Epidermal melanocyte (primary cell): ENCODE results near the gene SERPINA10.
"Not testable (repeated sequence)": the region's sequence is repeated elsewhere in the genome, so short reads cannot be mapped to it uniquely, and the experiment has no call there.

Experiments used
- DNase-seq: peaks from one replicate; pipeline ENCODE4 v3.0.0; 2011; ENCODE audit warnings: low spot score; ENCODE audit not compliant: insufficient read length

The SERPINA10 gene

DNA sequence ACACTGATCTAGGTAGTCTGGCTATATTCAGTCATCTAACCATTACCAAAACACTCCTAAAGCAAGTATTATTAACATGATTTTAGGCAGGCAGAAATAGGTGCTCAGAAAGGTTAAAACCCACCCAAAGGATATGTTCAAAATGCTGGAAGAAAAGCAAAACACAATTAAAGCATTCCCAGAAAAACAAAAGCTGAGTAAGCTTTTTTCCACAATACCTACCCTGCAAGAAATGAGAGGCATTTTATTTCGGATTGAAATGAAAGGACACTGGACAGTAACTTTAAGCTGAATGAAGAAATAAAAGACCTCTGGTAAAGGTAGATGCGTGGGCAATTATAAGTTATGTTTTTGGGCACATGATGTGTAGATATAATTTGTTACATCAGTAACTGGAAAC, 21.8 kb upstream of the SERPINA10 start:
- DNase-seq, result no peak

DNA sequence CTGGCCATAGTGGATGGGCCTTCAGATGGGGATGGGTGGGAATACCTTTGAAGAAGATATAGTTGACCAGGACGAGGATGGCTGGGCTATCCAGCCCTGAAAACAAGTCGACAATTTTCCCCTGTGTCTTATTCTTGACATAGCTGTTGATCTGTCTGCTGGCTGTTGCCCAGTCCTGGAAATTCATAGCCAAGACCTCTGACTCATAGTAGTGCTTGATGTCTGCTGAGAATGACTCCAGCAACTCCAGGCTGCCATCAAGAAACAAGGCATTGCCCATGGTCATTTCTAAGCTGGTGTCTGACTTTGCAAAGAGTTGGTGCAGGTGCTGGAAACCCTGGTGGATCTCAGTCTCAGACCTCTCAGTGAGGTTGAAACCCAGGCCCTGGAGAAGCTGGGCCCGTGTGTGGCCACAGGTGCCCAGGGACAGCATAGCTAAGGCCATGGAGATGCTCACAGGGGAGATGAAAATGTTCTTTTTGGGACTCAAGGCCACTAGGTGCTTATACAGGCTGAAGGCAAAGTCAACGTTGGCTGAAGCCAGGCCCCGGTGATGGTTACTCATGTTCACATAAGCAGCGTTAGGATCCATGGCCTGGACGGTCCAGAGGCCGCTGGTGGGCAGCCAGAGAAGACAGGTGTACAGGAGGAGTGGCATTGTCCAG, 21.1 kb upstream of the SERPINA10 start:
- no peak for DNase-seq

DNA sequence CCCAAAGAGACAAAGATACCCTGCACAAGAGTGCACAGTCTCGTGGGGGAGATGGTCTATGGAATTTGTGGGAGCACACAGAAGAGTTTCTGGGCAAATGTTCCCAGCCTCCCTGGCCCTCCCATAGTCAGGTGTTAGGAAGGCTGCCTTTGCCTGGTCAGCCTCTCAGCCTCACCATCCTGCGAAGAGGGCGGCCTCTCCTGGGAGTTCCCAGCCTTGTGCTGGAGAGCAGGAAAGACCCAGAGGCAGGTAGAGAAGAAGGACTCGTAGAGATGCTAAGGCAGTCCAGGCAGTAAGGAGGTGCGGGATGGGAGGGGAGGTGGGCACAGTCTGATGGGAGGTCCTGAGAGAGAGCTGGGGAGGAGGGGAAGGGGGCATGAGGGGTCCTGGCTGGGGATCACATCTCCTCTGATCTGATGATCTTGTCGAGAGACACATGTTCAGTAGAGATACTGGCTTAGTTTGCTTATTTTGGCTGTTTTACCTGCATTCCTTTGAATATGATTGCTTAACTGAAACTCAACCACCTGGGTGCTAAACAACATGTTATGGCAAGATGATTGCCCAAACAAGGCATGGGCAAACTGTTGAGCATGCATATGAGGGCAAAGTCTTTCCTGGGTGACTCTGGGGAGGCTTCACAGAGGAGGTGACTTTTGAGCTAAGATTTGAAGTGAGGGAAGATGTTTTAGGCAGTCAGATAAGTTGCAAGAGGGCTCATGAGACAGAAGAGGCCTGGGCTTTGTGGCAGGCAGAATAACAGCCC, 19.6 kb upstream of the SERPINA10 start:
- DNase-seq, result no peak

DNA sequence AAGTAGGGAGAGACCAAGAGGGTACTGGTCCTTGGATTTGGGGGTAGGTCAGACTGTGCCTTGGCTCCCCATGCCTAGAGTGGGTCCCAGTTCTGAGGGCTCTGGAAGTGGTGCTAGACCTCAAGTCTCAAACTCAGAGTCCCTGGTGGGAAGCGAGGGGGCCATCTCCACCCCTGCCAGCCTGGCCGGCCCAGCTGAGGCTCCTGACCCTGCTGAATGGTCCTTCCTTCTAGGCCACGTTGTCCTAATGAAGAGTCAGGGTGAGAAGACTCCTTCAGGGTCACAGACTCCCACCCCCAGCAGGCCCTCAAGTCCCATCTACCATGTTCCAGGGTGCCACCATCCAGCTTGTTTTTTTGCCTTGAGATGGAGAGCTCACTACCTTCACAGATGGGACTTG, 17.2 kb upstream of the SERPINA10 start:
- no peak for DNase-seq

DNA sequence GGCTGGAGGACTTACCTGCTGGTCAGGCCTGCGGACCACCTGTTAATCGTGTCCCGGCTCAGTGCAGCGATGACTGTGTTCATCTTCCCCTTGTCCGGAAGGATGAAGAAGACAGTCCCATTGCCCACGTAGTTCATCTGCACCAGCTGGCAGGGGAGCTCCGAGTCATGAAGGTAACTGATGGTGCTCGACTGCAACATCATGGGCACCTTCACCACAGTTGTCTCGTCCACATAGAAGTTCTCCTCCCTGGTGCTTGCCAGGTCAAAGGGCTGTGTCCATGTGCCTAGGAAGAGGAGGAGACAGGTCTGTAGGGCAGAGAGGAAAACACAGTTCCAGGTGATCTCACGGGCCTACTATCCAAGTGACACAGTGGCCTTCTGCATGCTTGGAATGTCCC, 16.7 kb upstream of the SERPINA10 start:
- DNase-seq, result no peak

DNA sequence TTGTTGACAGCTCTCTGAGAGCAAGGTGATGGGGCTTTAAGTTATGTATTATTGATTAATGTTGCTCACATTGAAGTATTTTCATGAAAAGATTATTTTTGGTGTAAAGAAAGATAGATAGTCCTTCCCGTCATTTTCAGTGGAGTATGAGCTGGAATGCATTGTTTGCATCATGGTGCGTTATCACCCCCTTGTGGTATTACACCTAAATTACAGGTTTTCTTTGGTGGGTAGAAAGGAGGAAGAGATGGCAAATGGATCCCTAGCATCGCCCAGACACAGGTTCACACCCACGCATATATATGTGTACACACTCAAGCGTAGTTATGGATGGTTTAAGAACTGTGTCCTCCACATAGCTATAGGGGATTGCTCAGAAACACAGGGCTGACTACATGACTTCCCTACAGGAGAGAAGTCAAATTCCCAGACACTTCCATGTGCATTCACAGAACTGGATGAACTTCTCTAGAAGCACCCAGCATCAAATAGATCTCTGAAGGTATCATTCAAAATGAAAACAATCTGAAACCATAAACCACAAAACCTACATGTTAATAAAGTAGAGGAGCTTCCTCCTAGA, 14.4 kb upstream of the SERPINA10 start:
- no peak for DNase-seq

DNA sequence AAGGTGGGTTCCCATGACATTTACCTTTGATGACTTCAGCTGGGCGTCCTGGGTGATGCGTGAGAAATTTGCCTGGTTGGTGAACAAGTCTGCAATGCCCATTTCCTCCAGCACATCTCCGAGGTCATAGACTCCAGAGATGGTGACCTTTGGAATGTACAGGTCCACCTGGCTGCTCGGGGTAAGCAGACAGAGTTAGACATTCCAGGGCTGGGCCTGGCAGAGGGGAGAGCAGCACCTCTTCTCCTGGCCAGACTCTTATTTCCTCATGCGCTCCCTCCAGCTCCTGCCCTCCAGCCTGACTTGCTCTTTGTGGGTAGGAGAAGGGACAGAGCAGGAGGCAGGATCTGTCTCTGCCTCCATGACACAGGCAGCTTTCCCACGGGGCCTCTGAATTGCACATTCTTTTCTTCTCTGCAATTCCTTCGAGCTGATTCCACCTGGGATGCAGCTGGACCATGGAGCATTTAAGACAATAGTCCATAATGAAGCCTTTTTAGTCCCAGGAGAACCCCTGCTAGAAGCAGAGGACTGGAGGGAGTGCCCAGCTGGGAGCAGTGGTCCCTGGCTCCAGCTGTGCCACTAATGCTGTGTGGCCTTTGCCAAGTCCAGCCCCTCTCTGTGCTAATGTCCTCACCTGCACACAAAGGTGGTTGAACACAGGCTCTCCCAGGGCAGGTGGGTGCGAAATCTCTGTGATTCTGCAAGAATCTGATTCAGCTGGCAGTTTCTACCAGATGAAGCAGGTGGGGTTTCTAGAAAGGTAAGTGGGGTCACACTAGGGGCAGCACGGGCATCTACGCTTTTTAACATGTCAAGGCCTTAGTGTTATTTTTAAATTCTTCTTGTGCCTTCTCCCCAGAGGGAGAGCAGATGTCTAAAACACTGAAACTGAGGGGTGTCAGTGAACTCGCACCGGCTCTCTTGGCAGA, 13.2 kb upstream of the SERPINA10 start:
- no peak for DNase-seq

DNA sequence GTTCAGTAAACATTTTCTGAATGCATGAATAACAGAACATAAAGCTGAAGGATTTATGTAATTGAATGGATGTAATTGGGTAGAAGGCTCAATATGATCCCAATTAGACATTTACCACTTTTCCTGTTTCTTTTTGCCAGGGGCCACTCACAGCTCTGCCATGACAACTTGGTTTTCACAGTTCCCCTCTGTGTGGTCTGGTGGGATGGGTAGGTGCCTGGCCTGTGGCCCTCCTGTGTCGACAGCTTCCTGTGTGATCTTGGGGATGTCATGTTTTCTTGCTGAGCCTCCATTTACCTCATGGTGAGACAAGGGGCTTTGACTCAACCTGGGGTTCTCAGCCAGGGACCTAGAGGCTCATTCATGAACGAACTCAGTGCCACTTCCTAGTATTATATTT, 12.6 kb upstream of the SERPINA10 start:
- DNase-seq, result no peak

DNA sequence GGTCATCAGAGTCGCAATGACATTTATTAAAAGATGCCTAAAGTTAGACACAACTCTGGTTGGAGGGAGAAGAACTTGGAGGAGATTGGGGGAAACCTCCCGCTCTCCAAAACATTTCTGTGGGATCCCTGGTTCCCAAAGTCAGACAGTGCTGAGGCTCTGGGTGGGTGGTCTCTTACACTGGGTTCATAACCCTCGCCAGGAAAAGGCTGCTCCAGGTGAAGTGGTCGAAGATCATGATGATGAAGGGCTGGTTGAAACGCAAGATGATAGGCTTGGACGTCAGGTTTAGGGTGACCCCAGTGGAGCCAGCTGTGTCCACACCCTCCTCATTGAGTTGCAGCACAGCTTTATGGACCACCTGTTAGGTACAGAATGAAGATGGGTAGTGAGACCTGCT, 11.2 kb upstream of the SERPINA10 start:
- no peak for DNase-seq

DNA sequence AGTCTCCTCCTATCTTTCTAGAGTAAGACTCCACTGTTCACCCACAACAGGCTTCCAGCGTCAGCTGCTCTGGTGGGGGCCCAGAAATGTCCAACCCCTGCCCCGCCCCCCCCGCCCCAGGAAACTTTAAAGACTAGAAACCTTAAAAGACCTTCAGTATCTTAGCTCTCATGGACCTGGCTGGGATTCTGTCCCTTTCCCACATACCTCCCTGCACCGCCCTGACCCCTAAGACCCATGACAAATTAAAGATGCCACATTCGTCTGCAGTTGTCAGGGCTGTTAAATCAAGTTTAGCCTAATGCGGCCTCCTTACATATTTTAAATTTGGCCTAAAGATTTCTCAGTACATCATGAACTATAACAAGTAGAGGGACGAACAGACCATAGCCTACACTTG, 10.0 kb upstream of the SERPINA10 start:
- DNase-seq, result no peak

DNA sequence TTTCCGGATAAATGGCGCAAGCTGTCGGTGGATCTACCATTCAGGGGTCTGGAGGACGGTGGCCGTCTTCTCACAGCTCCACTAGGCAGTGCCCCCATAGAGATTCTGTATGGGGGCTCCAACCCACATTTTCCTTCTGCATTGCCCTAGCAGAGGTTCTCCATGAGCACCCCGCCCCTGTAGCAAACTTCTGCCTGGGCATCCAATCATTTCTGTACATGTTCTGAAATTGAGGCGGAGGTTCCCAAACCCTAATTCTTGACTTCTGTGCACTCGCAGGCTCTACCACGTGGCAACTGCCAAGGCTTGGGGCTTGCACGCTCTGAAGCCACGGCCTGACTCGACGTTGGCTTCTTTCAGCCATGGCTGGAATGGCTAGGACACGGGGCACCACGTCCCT, 5.1 kb upstream of the SERPINA10 start:
- DNase-seq, result no peak

DNA sequence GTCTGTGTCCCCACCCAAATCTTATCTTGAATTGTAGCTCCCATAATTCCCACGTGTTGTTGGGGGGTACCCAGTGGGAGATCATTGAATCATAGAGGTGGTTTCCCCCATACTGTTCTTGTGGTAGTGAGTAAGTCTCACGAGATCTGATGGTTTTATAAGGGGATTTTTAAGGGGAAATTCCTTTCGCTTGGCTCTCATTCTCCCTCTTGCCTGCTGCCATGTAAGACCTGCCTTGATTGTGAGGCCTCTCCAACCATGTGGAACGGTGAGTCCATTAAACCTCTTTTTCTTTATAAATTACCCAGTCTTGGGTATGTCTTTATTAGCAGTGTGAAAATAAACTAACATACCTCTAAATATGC, 3.1 kb upstream of the SERPINA10 start:
- DNase-seq, result not testable (repeated sequence)

DNA sequence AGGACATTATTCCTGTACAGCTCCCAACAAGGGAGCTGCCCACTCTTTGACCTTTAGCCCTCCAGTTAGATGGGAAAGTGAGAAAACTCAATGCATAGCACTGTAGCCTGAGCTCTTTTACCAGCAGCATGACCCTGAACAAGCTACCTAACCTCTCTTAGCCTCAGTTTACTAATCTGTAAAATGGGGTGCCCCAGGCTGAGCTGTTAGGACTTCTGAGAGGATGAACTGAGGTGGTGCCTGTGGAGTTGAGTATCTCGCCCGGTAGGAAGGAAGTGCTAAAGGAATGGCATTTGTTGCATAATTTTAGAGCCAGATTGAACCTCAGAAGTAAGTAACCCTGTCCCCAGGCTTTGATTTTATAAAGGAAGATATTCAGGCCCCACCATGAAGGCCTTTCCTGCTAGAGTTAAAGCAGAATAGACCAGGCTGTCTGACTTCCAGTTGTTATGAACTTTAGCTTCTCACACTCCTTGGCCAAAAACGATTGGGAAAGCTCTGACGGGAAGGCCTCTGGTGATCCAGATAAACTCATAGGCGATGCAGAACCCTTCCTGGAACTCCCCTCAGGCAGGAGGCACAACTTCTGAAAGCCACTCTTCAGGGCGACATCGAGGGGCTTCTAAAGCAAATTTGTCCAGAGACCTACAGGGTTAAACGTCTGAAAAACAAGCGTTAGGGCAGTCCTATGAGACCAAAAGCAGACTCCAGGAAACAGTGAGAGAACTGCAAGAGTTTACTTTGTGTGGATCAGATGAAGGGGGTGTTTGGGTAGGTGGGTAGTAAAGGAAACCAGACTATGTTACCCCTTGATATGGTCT, 2.5 kb upstream of the SERPINA10 start:
- no peak for DNase-seq

DNA sequence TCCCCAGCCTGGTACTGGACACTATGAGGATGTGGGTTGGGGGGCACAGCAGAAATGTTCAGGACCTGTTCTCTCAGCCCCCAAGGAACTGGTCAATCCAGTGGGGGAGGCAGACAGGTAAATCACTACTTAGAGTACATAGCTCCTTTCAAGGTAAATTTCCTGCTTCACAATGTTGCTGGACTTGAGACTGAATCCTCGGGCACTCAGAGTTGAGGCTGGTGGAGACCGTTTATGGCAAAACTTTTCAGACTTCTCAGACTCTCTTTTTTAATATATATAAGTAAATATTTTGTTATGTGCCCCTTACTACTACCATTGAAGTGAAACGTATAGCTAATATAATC, 483 bp upstream of the SERPINA10 start:
- DNase-seq, result no peak

DNA sequence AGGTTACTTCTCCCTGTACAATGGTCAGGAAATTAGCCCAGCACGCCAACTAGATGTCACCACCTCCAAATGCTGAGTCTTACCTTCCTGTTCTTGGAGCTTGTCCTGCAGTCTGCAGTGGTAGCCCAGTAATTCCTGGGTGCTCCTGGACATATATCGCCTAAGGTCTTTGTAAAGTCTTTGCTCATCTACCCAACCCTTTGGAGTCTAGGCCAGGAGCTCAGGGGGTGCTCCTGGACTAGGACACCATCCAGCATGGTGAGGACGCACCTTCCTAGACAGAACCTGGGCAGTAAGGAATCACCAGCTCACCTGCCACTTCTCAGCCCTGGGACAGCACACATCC, 569 bp downstream of the SERPINA10 start:
- DNase-seq, result no peak

DNA sequence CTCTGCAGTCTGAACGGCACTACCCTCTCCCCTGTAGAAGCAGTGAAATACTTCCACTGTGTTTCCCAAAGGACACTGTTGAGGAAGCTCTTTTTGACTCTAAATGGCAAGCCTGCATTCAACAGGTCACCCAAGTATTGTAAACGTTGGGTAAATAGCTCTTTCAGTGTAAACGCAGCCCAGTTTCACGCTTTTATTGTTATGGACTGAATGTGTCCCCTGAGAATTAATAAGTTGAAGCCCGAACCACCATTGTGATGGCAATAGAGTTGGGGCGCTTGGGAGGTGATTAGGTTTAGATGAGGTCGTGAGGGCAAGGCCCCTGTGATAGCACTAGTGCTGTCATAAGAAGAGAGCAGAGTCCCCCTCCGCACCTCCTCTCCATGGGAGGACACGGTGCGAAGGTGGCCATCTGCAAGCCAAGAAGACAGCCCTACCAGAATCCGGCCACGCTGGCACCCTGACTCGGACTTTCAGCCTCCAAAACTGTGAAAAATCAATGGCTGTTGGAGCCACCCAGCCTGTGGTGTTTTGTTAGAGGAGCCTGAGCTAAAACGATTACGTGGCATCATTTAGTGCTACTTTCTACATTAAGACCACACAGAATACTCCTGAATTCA, 1.1 kb downstream of the SERPINA10 start:
- no peak for DNase-seq

DNA sequence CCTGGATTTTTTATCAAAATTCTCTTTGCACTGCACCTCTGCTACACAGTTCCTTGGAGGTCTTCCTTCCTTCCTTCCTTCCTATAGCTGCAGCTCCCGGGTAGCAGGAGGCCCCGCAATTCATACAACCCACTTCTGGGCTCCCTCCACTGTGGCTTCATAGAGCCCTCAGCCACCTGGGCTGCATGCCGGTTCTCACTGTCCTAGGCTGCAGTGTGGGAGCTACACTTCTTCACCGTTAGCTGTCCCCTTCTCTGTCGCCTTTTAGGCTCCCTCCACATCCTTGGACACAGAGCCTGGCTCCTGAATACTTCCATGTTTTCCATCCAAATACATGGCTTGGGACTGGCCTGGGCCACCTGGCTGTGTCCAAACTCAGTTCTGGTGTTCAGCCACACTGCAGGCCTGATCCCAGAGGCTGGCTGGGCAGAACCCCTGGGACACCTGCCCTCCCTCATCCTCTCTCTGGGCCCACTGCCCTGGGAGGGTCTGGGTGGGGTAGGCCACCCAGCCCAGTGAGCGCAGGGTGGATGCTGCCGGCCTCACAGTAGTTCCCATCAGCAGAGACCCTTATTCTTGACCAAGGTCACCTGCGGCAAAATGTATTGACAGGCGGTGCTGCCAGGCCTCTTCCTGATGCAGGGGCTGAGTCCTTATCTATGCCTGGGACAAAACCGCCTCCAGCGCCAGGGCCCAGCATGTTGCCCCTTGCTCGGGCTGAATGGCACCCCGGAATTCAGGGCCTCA, 1.7 kb downstream of the SERPINA10 start:
- no peak for DNase-seq

DNA sequence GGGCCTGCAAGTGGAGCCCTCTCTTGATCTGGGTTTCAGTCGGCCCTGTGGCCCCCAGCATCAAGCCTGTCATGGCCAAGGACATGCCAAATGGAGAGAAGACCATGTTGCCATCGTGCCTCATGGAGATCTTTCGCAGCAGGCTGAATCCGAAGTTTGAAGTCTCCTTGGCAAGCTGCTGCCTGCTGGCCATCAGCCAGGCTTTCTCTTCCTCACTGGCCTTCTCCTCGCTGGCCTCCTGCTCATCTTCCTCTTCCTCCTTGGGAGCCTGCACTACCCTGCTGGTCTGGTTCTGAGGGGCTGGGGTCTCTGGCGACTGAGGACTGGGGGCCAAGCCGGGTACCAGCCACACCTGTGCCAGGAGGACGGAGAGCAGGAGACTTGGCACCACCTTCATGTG, 2.9 kb downstream of the SERPINA10 start:
- DNase-seq, result no peak

DNA sequence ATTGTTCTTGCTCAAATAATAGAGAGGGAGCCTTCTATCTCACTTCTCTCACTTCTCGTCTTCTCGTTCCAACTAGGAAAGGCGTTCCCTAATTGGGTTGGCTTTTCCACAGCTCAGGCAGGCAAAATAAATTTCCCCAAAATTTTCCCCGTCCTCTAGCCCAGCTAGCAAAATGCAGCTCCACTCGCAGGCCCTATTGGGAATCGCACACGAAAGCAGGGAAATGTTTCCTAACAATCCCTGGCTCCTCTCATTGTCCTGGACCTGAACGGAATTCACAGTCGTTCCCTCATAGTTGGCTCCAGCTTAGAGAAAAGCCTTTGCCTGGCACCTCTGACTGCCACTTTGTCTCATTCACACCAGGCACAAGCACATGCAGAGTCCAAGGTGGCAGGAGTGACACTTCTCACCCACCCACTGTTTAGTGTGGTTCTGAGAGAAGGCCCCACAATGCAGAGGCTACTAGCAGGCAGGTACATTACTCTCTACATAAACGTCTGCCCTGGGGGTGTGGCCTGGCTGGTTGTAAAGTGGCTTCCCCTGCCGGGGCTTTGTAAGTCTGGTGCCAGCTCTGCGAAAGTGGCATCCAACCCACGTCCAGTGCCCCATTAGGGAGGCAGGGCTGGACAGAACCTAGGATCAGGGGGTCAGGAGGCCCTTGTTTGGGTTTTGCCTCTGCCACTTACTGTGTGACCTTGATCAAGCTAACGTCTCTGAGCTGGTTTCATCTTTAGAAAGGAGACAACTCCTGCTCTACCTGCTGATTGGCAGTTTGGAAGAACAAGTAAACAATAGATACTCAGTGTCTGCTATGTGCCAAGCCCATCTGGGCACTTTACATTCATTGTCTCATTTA, 4.2 kb downstream of the SERPINA10 start:
- DNase-seq, result no peak
